HTR-8/SVneo (cell line): ENCODE measurements around the gene INO80D.

Experiments used
- DNase-seq: peaks from one replicate; pipeline ENCODE4 v3.0.0; 2011; ENCODE audit warnings: low spot score, mixed read lengths; ENCODE audit not compliant: insufficient read length
- FAIRE-seq: peaks from 2 replicates; lab custom pipeline; 2011; peaks lifted over from hg19 to GRCh38; lab: Jason Lieb, UNC

INO80D gene

GRCh38 chr2:205952282-205952681 lies 133.7 kb downstream of the INO80D start:
- no peak for FAIRE-seq
- DNase-seq = no peak

DNA sequence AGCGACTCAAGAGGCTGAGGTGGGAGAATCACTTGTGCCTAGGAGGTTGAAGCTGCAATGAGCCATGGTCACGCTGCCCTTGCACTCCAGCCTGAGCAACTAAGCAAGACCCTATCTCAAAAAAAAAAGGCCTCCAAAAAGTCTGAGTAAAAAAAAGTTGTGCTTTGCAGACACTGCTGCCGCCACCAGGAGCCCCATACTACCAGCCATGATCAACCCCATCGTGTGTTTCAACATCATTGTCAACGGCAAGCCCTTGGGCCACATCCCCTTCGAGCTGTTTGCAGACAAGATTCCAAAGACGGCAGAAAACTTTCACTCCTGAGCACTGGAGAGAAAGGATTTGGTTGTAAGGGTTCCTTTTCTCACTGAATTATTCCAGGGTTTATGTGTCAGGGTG lies 137.1 kb downstream of the INO80D start:
- no peak for FAIRE-seq

GRCh38 chr2:205948496-205948837 lies 137.5 kb downstream of the INO80D start:
- FAIRE-seq = no peak

More for the DNA sequence above, 137.1 kb downstream of the INO80D start:
- no peak for DNase-seq

GRCh38 chr2:205947621-205948495 lies 138.1 kb downstream of the INO80D start:
- peak; percentile 73 for DNase-seq
- no peak for FAIRE-seq

More at GRCh38 chr2:205948496-205948837, 137.5 kb downstream of the INO80D start:
- DNase-seq = no peak

DNA sequence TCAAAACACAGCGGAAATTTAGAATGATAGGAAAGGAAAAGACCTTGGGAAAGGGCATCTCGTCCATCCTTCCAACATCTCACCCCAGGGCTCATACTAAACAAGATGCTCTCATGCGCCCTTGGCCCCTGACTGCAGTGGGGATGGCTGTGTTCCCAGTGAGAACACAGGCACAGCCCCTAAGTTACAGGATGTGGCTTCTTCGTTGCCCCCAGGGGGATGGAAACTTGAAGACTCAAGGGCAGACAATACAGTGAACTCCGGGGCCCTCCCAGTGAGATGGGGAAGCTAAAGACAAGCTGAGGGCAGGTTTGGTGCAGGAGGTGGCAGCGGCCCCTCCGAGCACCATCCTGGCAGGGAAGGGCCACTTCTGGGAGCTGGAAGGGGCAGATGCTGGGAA lies 139.7 kb downstream of the INO80D start:
- FAIRE-seq (no peak), DNase-seq (no peak)
